MM.1S (cell line): ENCODE results near the gene RAMP3.
A peak's percentile ranks its signal among the peaks of the same experiment; 100 is the strongest.
"Not testable (repeated sequence)": the region's sequence is repeated elsewhere in the genome, so short reads cannot be mapped to it uniquely, and the experiment has no call there.

Source experiments
- DNase-seq: peaks from one replicate; pipeline ENCODE4 v3.0.0-alpha.2; 2015
- H2AFZ ChIP-seq: fragments of 300-600 bp; sonication (generic); 2 replicates; pipeline ENCODE4 v1.6.0; 2016; ENCODE audit warnings: antibody characterized with exemption, low read length
- H3F3A ChIP-seq: fragments of 300-600 bp; sonication (generic); 2 replicates; pipeline ENCODE4 v1.6.1; 2016; ENCODE audit warnings: mild to moderate bottlenecking, antibody characterized with exemption, low read length, moderate library complexity, mixed read lengths; ENCODE audit not compliant: insufficient read depth
- H3K27ac ChIP-seq: fragments of 300-600 bp; sonication (generic); 2 replicates; pipeline ENCODE4 v1.5.1; 2016; ENCODE audit warnings: mild to moderate bottlenecking, low read length
- H3K27me3 ChIP-seq: fragments of 300-600 bp; sonication (generic); replicated peaks from 2 replicates; pipeline ENCODE4 v1.6.0; 2016; ENCODE audit warnings: low read length; ENCODE audit not compliant: insufficient read depth
- H3K36me3 ChIP-seq: fragments of 300-600 bp; sonication (generic); replicated peaks from 2 replicates; pipeline ENCODE4 v1.6.1; 2016; ENCODE audit warnings: mild to moderate bottlenecking, low read length, mixed read lengths; ENCODE audit not compliant: insufficient read depth
- H3K4me1 ChIP-seq: fragments of 300-600 bp; sonication (generic); 2 replicates; pipeline ENCODE4 v1.6.1; 2016; ENCODE audit warnings: low read length, mixed read lengths
- H3K4me2 ChIP-seq: fragments of 300-600 bp; sonication (generic); 2 replicates; pipeline ENCODE4 v1.6.0; 2016; ENCODE audit warnings: low read depth, low read length
- H3K4me3 ChIP-seq: fragments of 300-600 bp; sonication (generic); 2 replicates; pipeline ENCODE4 v1.5.1; 2016; ENCODE audit warnings: low read length, mixed read lengths
- H3K79me2 ChIP-seq: fragments of 300-600 bp; sonication (generic); 2 replicates; pipeline ENCODE4 v1.6.1; 2016; ENCODE audit warnings: mixed run types, low read length, mixed read lengths
- H3K9ac ChIP-seq: fragments of 300-600 bp; sonication (generic); 2 replicates; pipeline ENCODE4 v1.6.1; 2016; ENCODE audit warnings: low read length, mixed read lengths
- H3K9me2 ChIP-seq: fragments of 300-600 bp; sonication (generic); replicated peaks from 2 replicates; pipeline ENCODE4 v1.6.1; 2016; ENCODE audit warnings: mild to moderate bottlenecking, low read length, mixed read lengths; ENCODE audit not compliant: insufficient read depth
- H3K9me3 ChIP-seq: fragments of 300-600 bp; sonication (generic); replicated peaks from 2 replicates; pipeline ENCODE4 v1.6.1; 2016; ENCODE audit warnings: mild to moderate bottlenecking, low read length, mixed read lengths; ENCODE audit not compliant: insufficient read depth
- H4K20me1 ChIP-seq: fragments of 300-600 bp; sonication (generic); 2 replicates; pipeline ENCODE4 v1.6.1; 2016; ENCODE audit warnings: mild to moderate bottlenecking, low read length, moderate library complexity, mixed read lengths; ENCODE audit not compliant: insufficient read depth
- EZH2 ChIP-seq: fragments of 300-600 bp; sonication (generic); optimal IDR thresholded peaks from 2 replicates; pipeline ENCODE3; 2017; ENCODE audit warnings: low read depth, mild to moderate bottlenecking, antibody characterized with exemption, low read length, mixed read lengths
- EZH2phosphoT487 ChIP-seq: fragments of 300-600 bp; sonication (generic); IDR thresholded peaks from 2 replicates; pipeline ENCODE4 v1.6.1; 2018; ENCODE audit warnings: antibody characterized with exemption, low read length
- TF ChIP-seq, protein P1 (sequence below): fragments of 300-600 bp; sonication (generic); IDR thresholded peaks from 2 replicates; pipeline ENCODE4 v1.5.1; 2016; ENCODE audit warnings: antibody characterized with exemption, low read length, mixed read lengths

RAMP3 gene

DNA sequence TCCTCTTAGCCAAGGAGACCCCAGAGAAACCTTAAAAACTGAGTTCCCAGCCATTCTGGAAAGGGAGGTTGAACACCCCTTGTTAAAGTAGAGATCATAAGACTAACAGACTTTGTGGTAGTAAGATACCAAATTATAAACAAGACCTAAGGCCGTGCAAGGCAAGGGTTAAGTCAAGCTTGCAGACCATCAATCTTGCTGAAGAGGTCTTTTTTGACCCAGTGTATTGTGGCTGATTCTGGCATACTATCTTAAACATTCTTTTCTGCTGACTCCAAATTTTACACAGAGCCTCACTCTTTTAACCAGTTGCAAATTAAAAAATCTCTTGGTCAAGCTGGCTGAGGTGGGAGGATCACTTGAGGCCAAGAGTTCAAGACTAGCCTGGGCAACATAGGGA is 44.9 kb upstream of the RAMP3 start:
- no peak overlapping the region for H3K27ac ChIP-seq
- peak overlapping the region; percentile 95; the same call in 1 of the 2 replicates for H3K9ac ChIP-seq
- DNase-seq, result no peak
- H3K4me3 ChIP-seq, result peak overlapping the region; percentile 94
- no peak overlapping the region for H2AFZ ChIP-seq
- no peaks in the 10 kb centered on the region for H3K4me1 ChIP-seq
- no peak for TF ChIP-seq EZH2
- TF ChIP-seq EZH2phosphoT487, result no peak
- TF ChIP-seq, protein P1, sequence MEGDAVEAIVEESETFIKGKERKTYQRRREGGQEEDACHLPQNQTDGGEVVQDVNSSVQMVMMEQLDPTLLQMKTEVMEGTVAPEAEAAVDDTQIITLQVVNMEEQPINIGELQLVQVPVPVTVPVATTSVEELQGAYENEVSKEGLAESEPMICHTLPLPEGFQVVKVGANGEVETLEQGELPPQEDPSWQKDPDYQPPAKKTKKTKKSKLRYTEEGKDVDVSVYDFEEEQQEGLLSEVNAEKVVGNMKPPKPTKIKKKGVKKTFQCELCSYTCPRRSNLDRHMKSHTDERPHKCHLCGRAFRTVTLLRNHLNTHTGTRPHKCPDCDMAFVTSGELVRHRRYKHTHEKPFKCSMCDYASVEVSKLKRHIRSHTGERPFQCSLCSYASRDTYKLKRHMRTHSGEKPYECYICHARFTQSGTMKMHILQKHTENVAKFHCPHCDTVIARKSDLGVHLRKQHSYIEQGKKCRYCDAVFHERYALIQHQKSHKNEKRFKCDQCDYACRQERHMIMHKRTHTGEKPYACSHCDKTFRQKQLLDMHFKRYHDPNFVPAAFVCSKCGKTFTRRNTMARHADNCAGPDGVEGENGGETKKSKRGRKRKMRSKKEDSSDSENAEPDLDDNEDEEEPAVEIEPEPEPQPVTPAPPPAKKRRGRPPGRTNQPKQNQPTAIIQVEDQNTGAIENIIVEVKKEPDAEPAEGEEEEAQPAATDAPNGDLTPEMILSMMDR, result no peak
- H3K9me3 ChIP-seq, result no peaks in the 10 kb centered on the region
- H3F3A ChIP-seq, result peaks cover 9% of the 10 kb centered on the region
- peak overlapping the region; percentile 52; the same call in 1 of the 2 replicates for H3K4me2 ChIP-seq
- no peaks in the 10 kb centered on the region for H3K36me3 ChIP-seq
- no peaks in the 10 kb centered on the region for H4K20me1 ChIP-seq
- H3K79me2 ChIP-seq, result peaks cover 38% of the 10 kb centered on the region
- no peaks in the 10 kb centered on the region for H3K27me3 ChIP-seq
- no peaks in the 10 kb centered on the region for H3K9me2 ChIP-seq

DNA sequence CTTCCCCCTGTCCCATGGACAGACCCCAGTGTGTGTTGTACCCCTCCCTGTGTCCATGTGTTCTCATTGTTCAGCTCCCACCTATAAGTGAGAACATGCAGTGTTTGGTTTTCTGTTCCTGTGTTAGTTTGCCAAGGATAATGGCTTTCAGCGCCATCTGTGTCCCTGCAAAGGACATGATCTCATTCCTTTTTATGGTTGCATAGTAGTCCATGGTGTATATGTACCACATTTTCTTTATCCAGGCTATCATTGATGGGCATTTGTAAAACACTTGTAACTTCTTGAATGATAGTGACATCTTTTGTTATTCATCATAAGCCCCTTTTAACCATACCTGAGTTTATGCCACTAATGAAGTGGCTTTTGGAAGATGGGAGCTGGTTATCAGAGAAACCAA is 43.3 kb upstream of the RAMP3 start:
- H3K9me2 ChIP-seq, H3K9ac ChIP-seq, H3K4me1 ChIP-seq, H2AFZ ChIP-seq, H4K20me1 ChIP-seq, H3K36me3 ChIP-seq, H3K4me3 ChIP-seq, H3K27ac ChIP-seq, H3K4me2 ChIP-seq, H3K27me3 ChIP-seq, H3F3A ChIP-seq, H3K9me3 ChIP-seq, DNase-seq: not testable (repeated sequence)
- peaks cover 22% of the 10 kb centered on the region for H3K79me2 ChIP-seq

DNA sequence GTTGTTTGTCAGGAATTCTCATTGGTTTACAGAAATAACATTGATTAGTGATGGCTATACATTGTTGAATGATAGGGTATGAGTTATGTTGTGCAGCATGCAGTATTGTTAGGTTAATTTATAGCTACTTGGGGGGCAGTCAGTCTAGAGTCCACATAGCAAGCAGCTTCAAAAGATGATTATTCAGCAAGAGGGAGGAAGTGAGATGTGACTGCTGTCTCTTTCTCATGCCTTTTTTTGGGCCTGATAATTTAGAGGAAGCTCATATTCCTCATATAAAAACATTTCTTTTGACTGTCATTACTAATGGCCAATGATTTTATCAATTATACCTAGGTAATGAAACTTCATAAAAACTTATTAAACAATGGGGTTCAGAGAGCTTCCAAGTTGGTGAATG is 42.7 kb upstream of the RAMP3 start:
- peaks cover 16% of the 10 kb centered on the region for H3K79me2 ChIP-seq
- no peaks in the 10 kb centered on the region for H3K36me3 ChIP-seq
- no peak overlapping the region for H3K4me2 ChIP-seq
- H3K27ac ChIP-seq, result no peak overlapping the region
- no peaks in the 10 kb centered on the region for H3K9me3 ChIP-seq
- H3K9me2 ChIP-seq, result no peaks in the 10 kb centered on the region
- H2AFZ ChIP-seq, result no peak overlapping the region
- no peak for DNase-seq
- H3K4me1 ChIP-seq, result no peaks in the 10 kb centered on the region
- H3K27me3 ChIP-seq, result no peaks in the 10 kb centered on the region
- no peaks in the 10 kb centered on the region for H4K20me1 ChIP-seq
- no peak overlapping the region for H3K9ac ChIP-seq
- no peak overlapping the region for H3K4me3 ChIP-seq
- H3F3A ChIP-seq, result peaks cover 9% of the 10 kb centered on the region
- no peak for TF ChIP-seq EZH2
- no peak for TF ChIP-seq EZH2phosphoT487
- TF ChIP-seq, protein P1, result no peak

DNA sequence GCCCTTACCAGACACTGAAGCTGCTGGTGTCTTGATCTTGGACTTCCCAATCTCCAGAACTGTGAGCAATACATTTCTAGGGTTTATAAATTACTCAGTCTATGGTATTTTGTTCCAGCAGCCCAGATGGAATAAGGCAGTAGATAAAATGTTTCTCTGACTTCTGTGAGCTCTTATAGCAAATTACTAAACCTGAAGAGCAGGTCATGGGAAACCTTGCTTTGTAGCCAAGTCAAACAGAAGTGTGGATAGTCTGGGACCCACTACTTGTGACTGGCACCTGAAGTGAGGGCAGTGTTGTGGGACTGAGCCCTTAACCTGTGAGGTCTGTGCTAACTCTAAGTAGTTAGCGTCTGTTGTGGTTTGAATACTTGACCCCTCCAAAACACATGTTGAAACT is 41.5 kb upstream of the RAMP3 start:
- Histone ChIP-seq H3F3A (peaks cover 9% of the 10 kb centered on the region), H3K9me3 (no peaks in the 10 kb centered on the region), H3K4me3 (no peak overlapping the region), H2AFZ (no peak overlapping the region), H3K27ac (no peak overlapping the region), H3K9ac (no peak overlapping the region), H4K20me1 (no peaks in the 10 kb centered on the region), H3K9me2 (no peaks in the 10 kb centered on the region), H3K79me2 (peaks cover 5% of the 10 kb centered on the region), H3K27me3 (no peaks in the 10 kb centered on the region), H3K36me3 (no peaks in the 10 kb centered on the region), H3K4me1 (no peaks in the 10 kb centered on the region), H3K4me2 (no peak overlapping the region)
- TF ChIP-seq EZH2, result no peak
- TF ChIP-seq EZH2phosphoT487, result no peak
- TF ChIP-seq, protein P1, result no peak
- DNase-seq, result no peak
